ENCODE results near the gene BTBD7. TPM values are rescaled to one million over a fixed set of nuclear protein-coding genes. Genes with fewer than 3 reads are reported as not detected.

BTBD7 gene
- polyA plus RNA-seq, 1 donor from 2014 or later, result 16.1 TPM

- Mint-ChIP-seq H3K27ac (peak overlapping the region in 1 of 3 donors; percentile 50), H3K4me1 (peaks cover 10 to 14% (median 12%) of the 10 kb centered on the region in 3 donors), H3K4me3 (peak overlapping the region in 1 of 4 donors; percentile 5), H3K9me3 (peaks cover 2 to 6% (median 4%) of the 10 kb centered on the region in 3 donors), H3K27me3 (no peaks in the 10 kb centered on the region), H3K36me3 (peaks cover 2% of the 10 kb centered on the region)
Measured at GRCh38 chr14:93337884-93338283, 5.0 kb upstream of the BTBD7 start.

- H3K27me3 Mint-ChIP-seq, result no peaks in the 10 kb centered on the region
- H3K4me3 Mint-ChIP-seq, result peak overlapping the region in 1 of 4 donors; percentile 32
- H3K27ac Mint-ChIP-seq, result peak overlapping the region in 1 of 3 donors; percentile 23
- H3K4me1 Mint-ChIP-seq, result peaks cover 10 to 14% (median 12%) of the 10 kb centered on the region in 3 donors
- H3K36me3 Mint-ChIP-seq, result peaks cover 2% of the 10 kb centered on the region
- H3K9me3 Mint-ChIP-seq, result peaks cover 2 to 6% (median 4%) of the 10 kb centered on the region in 3 donors
Measured at GRCh38 chr14:93337143-93337753, 4.4 kb upstream of the BTBD7 start.

- Mint-ChIP-seq H3K36me3 (peaks cover 2% of the 10 kb centered on the region), H3K4me1 (peaks cover 31 to 39% (median 39%) of the 10 kb centered on the region in 3 donors), H3K9me3 (no peaks in the 10 kb centered on the region), H3K4me3 (peak overlapping the region; percentile 90 to 97 (median 96)), H3K27me3 (no peaks in the 10 kb centered on the region), H3K27ac (peak overlapping the region; percentile 85 to 97 (median 94))
Measured at GRCh38 chr14:93333631-93334103, 831 bp upstream of the BTBD7 start.

- H3K9me3 Mint-ChIP-seq, result no peaks in the 10 kb centered on the region
- no peaks in the 10 kb centered on the region for H3K27me3 Mint-ChIP-seq
- peak overlapping the region; percentile 90 to 97 (median 96) for H3K4me3 Mint-ChIP-seq
- H3K36me3 Mint-ChIP-seq, result no peaks in the 10 kb centered on the region
- H3K27ac Mint-ChIP-seq, result peak overlapping the region in 2 of 3 donors; percentile 85 to 97
- H3K4me1 Mint-ChIP-seq, result peaks cover 36 to 49% (median 45%) of the 10 kb centered on the region in 3 donors
Measured at GRCh38 chr14:93332397-93332852, 411 bp downstream of the BTBD7 start.

GRCh38 chr14:93331728-93332396, 974 bp downstream of the BTBD7 start:
- no peaks in the 10 kb centered on the region for H3K36me3 Mint-ChIP-seq
- peak overlapping the region; percentile 80 to 93 (median 89) for H3K27ac Mint-ChIP-seq
- H3K4me3 Mint-ChIP-seq, result peak overlapping the region; percentile 90 to 96 (median 94)

GRCh38 chr14:93331002-93331727, 1.7 kb downstream of the BTBD7 start:
- peak overlapping the region; percentile 90 to 96 (median 94) for H3K4me3 Mint-ChIP-seq
- H3K27me3 Mint-ChIP-seq, result no peaks in the 10 kb centered on the region
- no peaks in the 10 kb centered on the region for H3K36me3 Mint-ChIP-seq
- H3K27ac Mint-ChIP-seq, result peak overlapping the region; percentile 27 to 93 (median 80)
- peaks cover 44 to 53% (median 49%) of the 10 kb centered on the region in 3 donors for H3K4me1 Mint-ChIP-seq
- no peaks in the 10 kb centered on the region for H3K9me3 Mint-ChIP-seq

More at GRCh38 chr14:93331728-93332396, 974 bp downstream of the BTBD7 start:
- Mint-ChIP-seq H3K27me3 (no peaks in the 10 kb centered on the region), H3K4me1 (peaks cover 40 to 53% (median 49%) of the 10 kb centered on the region in 3 donors), H3K9me3 (no peaks in the 10 kb centered on the region)

- H3K36me3 Mint-ChIP-seq, result no peaks in the 10 kb centered on the region
- H3K4me3 Mint-ChIP-seq, result peak overlapping the region in 3 of 4 donors; percentile 90 to 94 (median 93)
- H3K27ac Mint-ChIP-seq, result peak overlapping the region in 2 of 3 donors; percentile 27 to 80
- peaks cover 44 to 53% (median 49%) of the 10 kb centered on the region in 3 donors for H3K4me1 Mint-ChIP-seq
- no peaks in the 10 kb centered on the region for H3K9me3 Mint-ChIP-seq
- no peaks in the 10 kb centered on the region for H3K27me3 Mint-ChIP-seq
Measured at GRCh38 chr14:93330609-93331000, 2.2 kb downstream of the BTBD7 start.

GRCh38 chr14:93329965-93330608, 2.7 kb downstream of the BTBD7 start:
- peaks cover 44 to 53% (median 49%) of the 10 kb centered on the region in 3 donors for H3K4me1 Mint-ChIP-seq
- H3K36me3 Mint-ChIP-seq, result no peaks in the 10 kb centered on the region
- H3K4me3 Mint-ChIP-seq, result peak overlapping the region in 2 of 4 donors; percentile 39 to 90
- no peaks in the 10 kb centered on the region for H3K27me3 Mint-ChIP-seq
- H3K27ac Mint-ChIP-seq, result peak overlapping the region in 1 of 3 donors; percentile 80
- H3K9me3 Mint-ChIP-seq, result no peaks in the 10 kb centered on the region

- no peak overlapping the region for H3K27ac Mint-ChIP-seq
- no peaks in the 10 kb centered on the region for H3K27me3 Mint-ChIP-seq
- no peaks in the 10 kb centered on the region for H3K9me3 Mint-ChIP-seq
- H3K4me1 Mint-ChIP-seq, result peaks cover 44 to 54% (median 47%) of the 10 kb centered on the region in 3 donors
- peak overlapping the region in 1 of 4 donors; percentile 46 for H3K4me3 Mint-ChIP-seq
- H3K36me3 Mint-ChIP-seq, result peaks cover 8% of the 10 kb centered on the region
Measured at GRCh38 chr14:93328546-93328945, 4.3 kb downstream of the BTBD7 start.

- Mint-ChIP-seq H3K36me3 (peaks cover 12% of the 10 kb centered on the region), H3K4me3 (no peak overlapping the region), H3K9me3 (no peaks in the 10 kb centered on the region), H3K27ac (peak overlapping the region in 1 of 3 donors; percentile 31), H3K27me3 (no peaks in the 10 kb centered on the region), H3K4me1 (peaks cover 43 to 55% (median 48%) of the 10 kb centered on the region in 3 donors)
Measured at GRCh38 chr14:93326196-93326595, 6.6 kb downstream of the BTBD7 start.

- Mint-ChIP-seq H3K27ac (no peak overlapping the region), H3K27me3 (no peaks in the 10 kb centered on the region), H3K9me3 (no peaks in the 10 kb centered on the region), H3K36me3 (peaks cover 12% of the 10 kb centered on the region), H3K4me3 (no peak overlapping the region), H3K4me1 (peaks cover 45 to 54% (median 46%) of the 10 kb centered on the region in 3 donors)
Measured at GRCh38 chr14:93323600-93324174, 9.1 kb downstream of the BTBD7 start.

GRCh38 chr14:93322929-93323599, 9.8 kb downstream of the BTBD7 start:
- H3K27me3 Mint-ChIP-seq, result no peaks in the 10 kb centered on the region
- no peak overlapping the region for H3K27ac Mint-ChIP-seq
- peaks cover 46 to 52% (median 47%) of the 10 kb centered on the region in 3 donors for H3K4me1 Mint-ChIP-seq
- H3K4me3 Mint-ChIP-seq, result no peak overlapping the region
- H3K36me3 Mint-ChIP-seq, result peaks cover 12% of the 10 kb centered on the region
- no peaks in the 10 kb centered on the region for H3K9me3 Mint-ChIP-seq

GRCh38 chr14:93320489-93320888, 12.3 kb downstream of the BTBD7 start:
- no peaks in the 10 kb centered on the region for H3K27me3 Mint-ChIP-seq
- H3K27ac Mint-ChIP-seq, result no peak overlapping the region
- no peak overlapping the region for H3K4me3 Mint-ChIP-seq
- no peaks in the 10 kb centered on the region for H3K9me3 Mint-ChIP-seq
- H3K36me3 Mint-ChIP-seq, result peaks cover 12% of the 10 kb centered on the region
- H3K4me1 Mint-ChIP-seq, result peaks cover 35 to 49% (median 44%) of the 10 kb centered on the region in 3 donors
